IgD-negative memory B cell (primary cell): Measurements from ENCODE around the gene WDFY1. TPM values are rescaled to one million over a fixed set of nuclear protein-coding genes. Genes with fewer than 3 reads are reported as not detected.

Experiments used
- H3K27ac Mint-ChIP-seq, 3 donors: one replicate each; pipeline ENCODE4 v1.8.0; 2020 to 2022; ENCODE audit warnings: mild to moderate bottlenecking in 3 of 3, mixed read lengths in 3 of 3, moderate library complexity in 1 of 3
- H3K27me3 Mint-ChIP-seq: one replicate; pipeline ENCODE4 v1.8.0; 2021; ENCODE audit warnings: mixed read lengths
- H3K36me3 Mint-ChIP-seq: one replicate; pipeline ENCODE4 v1.8.0; 2020; ENCODE audit warnings: mild to moderate bottlenecking, mixed read lengths
- H3K4me1 Mint-ChIP-seq, 3 donors: one replicate each; pipeline ENCODE4 v1.8.0; 2020 to 2022; ENCODE audit warnings: mixed read lengths in 3 of 3, mild to moderate bottlenecking in 1 of 3
- H3K4me3 Mint-ChIP-seq, 4 donors: one replicate each; pipeline ENCODE4 v1.8.0; 2020 to 2022; ENCODE audit warnings: mild to moderate bottlenecking in 4 of 4, mixed read lengths in 4 of 4, moderate library complexity in 3 of 4
- H3K9me3 Mint-ChIP-seq, 3 donors: one replicate each; pipeline ENCODE4 v1.8.0; 2020 to 2021; ENCODE audit warnings: mixed read lengths in 3 of 3, mild to moderate bottlenecking in 1 of 3
- polyA plus RNA-seq: library from polyadenylated mRNA; unstranded; fragments of 300-500 nt; fragmentation: Illumina TruSeq; gene quantifications from one replicate; pipeline ENCODE4 v1.2.3, GENCODE V29; 2021

The WDFY1 gene
- polyA plus RNA-seq, 1 donor from 2014 or later, result 36.1 TPM

DNA sequence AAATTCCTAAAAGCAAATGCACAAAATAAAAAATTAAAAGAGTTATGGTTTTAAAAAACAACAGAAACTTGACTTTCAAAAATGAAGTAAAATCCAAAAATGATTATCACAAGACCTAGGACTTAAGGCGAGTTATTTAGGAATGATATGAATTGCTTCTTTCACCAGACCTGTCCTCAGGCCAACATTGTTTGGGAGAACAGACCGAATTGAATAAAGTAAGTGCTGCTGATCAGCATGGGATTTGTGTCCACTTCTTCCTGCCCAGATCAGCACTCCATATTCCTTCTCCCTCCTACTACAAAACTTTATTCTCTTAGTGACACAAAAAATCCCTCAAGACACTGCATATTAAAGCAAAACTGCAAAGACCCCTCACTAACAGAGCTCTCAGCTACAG is 39.1 kb downstream of the WDFY1 start:
- H3K9me3 Mint-ChIP-seq, result no peaks in the 10 kb centered on the region
- H3K36me3 Mint-ChIP-seq, result peaks cover under 1% of the 10 kb centered on the region
- H3K27me3 Mint-ChIP-seq, result no peaks in the 10 kb centered on the region
- H3K27ac Mint-ChIP-seq, result no peak overlapping the region
- no peak overlapping the region for H3K4me3 Mint-ChIP-seq
- H3K4me1 Mint-ChIP-seq, result peaks cover 15 to 19% (median 15%) of the 10 kb centered on the region in 3 donors

DNA sequence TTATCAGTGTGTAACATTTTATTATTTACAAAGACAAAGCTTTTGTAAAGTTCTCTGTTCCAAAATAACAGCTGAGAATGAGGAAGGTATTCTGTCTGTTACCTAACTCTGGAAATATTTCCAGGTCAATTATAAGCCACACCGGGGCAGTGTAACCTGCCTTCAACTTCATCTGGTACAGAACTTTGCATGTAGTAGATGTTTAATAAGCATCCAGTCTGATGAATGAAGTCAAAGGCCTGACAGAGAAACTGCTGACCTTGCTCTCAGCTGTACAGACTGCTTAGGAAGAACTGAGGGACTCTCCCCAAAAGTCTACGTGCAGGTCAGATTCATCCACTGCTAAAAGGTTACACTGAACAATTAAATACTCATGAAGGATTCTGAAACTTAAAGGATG is 43.3 kb downstream of the WDFY1 start:
- Mint-ChIP-seq H3K36me3 (no peaks in the 10 kb centered on the region), H3K27me3 (no peaks in the 10 kb centered on the region), H3K4me3 (no peak overlapping the region), H3K4me1 (peaks cover 17 to 22% (median 21%) of the 10 kb centered on the region in 3 donors), H3K27ac (no peak overlapping the region), H3K9me3 (peaks cover 0 to 4% (median 0%) of the 10 kb centered on the region in 3 donors)

DNA sequence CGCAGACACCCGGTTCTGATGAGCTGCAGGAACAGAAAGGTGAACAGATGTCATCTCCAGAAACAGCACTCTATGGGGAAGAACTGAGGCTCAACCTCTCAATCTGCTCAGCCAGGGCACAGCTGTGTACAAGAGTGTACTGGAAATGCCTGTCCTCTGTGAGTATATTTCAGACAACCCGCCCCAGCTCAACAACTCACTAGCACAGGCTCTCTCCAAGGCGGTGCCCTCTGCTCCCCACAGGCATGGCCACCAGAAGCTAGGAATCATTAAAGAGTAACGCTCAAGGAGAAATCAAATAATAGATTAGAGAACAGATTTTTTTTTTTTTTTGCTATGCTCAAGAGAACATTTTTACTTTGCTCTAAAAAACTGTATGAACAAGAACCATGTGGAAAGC is 43.8 kb downstream of the WDFY1 start:
- H3K4me1 Mint-ChIP-seq, result peaks cover 22 to 26% (median 26%) of the 10 kb centered on the region in 3 donors
- H3K9me3 Mint-ChIP-seq, result peaks cover 0 to 4% (median 0%) of the 10 kb centered on the region in 3 donors
- H3K27me3 Mint-ChIP-seq, result no peaks in the 10 kb centered on the region
- peak overlapping the region in 1 of 3 donors; percentile 60 for H3K27ac Mint-ChIP-seq
- no peaks in the 10 kb centered on the region for H3K36me3 Mint-ChIP-seq
- no peak overlapping the region for H3K4me3 Mint-ChIP-seq

DNA sequence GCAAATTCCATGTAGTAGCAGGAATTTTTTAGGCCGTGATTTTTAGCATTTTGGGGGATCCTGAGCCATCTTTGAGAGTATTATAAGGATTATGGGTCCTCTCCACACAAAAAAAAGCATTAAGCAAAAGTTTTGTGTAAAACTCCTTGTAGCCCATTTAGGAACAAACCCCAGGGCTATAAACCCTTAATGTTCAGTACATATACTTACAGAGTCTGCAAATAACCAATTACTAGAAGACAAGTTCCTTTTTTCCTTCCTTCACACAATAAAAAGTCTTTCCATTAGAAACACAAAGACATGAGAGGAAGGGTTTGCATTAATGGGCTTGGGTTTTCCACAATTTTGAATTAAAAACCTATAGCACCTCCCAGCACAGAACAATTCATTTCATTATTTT is 44.6 kb downstream of the WDFY1 start:
- Mint-ChIP-seq H3K36me3 (no peaks in the 10 kb centered on the region), H3K4me1 (peaks cover 28 to 32% (median 31%) of the 10 kb centered on the region in 3 donors), H3K27me3 (no peaks in the 10 kb centered on the region), H3K27ac (peak overlapping the region in 1 of 3 donors; percentile 57), H3K9me3 (peaks cover 0 to 4% (median 0%) of the 10 kb centered on the region in 3 donors), H3K4me3 (no peak overlapping the region)

DNA sequence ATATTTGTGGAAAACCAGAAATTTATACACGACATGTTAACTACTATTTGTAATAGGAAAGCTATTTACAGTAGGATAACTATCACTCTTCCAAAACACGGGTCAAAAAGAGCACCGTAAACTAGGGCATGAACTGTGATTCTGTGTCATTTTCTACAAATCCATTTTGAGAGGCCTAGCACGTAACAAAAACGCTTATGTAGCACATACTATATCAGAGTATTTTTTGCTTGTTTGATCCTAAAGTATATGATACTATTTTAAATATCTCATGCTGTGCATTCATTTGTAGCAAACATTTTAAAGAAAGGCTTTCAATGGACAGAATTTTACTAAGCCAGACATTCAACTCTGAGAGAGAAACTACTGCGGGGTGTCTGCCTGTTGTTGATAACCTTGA is 45.1 kb downstream of the WDFY1 start:
- Mint-ChIP-seq H3K9me3 (peaks cover 0 to 4% (median 0%) of the 10 kb centered on the region in 3 donors), H3K27me3 (no peaks in the 10 kb centered on the region), H3K27ac (peak overlapping the region in 1 of 3 donors; percentile 57), H3K36me3 (no peaks in the 10 kb centered on the region), H3K4me1 (peaks cover 33 to 37% (median 36%) of the 10 kb centered on the region in 3 donors), H3K4me3 (no peak overlapping the region)

DNA sequence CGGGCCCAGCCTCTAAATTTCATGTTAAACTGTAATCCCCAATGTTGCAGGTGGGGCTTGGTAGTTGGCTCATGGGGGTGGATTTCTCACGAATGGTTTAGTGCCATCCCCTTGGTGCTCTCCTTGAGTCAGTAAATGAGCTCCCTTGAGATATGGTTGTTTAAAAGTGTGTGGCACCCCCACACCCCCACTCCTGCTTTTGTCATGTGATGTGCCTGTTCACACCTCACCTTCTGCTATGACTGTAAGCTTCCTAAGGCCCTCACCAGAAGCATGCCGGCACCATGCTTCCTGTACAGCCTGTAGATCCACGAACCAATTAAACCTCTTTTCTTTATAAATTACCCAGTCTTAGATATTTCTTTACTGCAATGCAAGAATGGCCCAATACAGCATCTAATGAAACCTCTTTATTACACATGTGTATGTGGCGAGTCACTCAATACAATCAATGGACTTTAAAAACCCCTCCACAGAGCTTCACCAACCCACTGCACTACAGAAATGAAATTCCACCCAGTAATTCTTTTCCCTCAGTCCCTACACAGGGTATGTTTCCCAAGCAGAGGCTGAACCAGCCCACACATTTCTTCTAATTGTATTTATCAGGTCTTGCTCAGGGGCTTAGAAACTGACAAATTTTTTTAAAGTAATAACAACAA is 47.3 kb downstream of the WDFY1 start:
- Mint-ChIP-seq H3K36me3 (peaks cover under 1% of the 10 kb centered on the region), H3K27ac (peak overlapping the region; percentile 89 to 99 (median 96)), H3K9me3 (peaks cover 0 to 4% (median 0%) of the 10 kb centered on the region in 3 donors), H3K4me3 (peak overlapping the region in 3 of 4 donors; percentile 61 to 82 (median 74)), H3K4me1 (peaks cover 43 to 55% (median 53%) of the 10 kb centered on the region in 3 donors), H3K27me3 (no peaks in the 10 kb centered on the region)

DNA sequence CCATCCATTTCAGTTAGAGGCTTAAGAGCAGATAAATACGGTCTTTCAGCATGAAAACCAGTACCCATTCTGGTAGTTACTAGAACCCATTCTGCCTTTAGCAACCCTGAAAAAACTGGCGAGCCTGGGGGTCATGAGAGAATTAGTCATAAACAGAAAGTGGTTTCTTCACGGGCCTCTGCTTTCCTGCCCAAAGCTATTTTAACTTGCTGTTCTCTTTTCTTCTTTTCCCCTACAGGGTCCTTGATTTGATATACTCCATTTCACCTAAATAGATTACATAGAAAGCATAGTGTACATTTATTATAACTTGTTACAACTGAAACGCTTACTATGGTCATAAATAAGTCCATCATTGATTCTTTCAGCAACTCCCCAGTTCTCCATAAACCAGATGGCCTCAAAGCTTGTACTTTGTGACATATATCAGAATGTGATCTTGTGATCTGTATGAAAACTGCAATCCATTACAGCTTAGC is 48.3 kb downstream of the WDFY1 start:
- peaks cover 0 to 4% (median 0%) of the 10 kb centered on the region in 3 donors for H3K9me3 Mint-ChIP-seq
- H3K27me3 Mint-ChIP-seq, result no peaks in the 10 kb centered on the region
- peak overlapping the region; percentile 64 to 82 (median 77) for H3K4me3 Mint-ChIP-seq
- H3K27ac Mint-ChIP-seq, result peak overlapping the region; percentile 96 to 99 (median 98)
- H3K36me3 Mint-ChIP-seq, result peaks cover 5% of the 10 kb centered on the region
- H3K4me1 Mint-ChIP-seq, result peaks cover 49 to 59% (median 54%) of the 10 kb centered on the region in 3 donors

DNA sequence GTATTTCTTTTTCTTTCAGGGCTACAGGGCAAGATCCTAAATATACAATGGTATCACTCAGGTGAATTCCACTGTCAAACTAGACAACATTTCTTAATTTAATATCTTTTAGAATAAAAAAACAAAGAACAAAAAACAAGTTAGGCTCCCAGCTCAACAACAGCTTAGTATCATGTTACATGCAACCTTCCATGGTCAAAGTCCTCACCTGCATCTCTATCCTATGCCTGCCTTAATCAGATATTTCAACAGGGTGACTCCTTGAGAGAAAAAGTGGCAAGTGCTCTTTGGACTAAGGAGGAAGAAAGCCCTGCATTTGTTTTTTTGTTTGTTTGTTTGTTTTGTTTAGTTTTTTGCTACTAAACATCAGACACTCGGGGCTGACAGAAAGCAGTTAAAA is 50.2 kb downstream of the WDFY1 start:
- Mint-ChIP-seq H3K27me3 (no peaks in the 10 kb centered on the region), H3K36me3 (peaks cover 8% of the 10 kb centered on the region), H3K27ac (peak overlapping the region; percentile 96 to 99 (median 98)), H3K4me3 (peak overlapping the region; percentile 58 to 91 (median 86)), H3K9me3 (peaks cover 0 to 4% (median 0%) of the 10 kb centered on the region in 3 donors), H3K4me1 (peaks cover 55 to 68% (median 66%) of the 10 kb centered on the region in 3 donors)

DNA sequence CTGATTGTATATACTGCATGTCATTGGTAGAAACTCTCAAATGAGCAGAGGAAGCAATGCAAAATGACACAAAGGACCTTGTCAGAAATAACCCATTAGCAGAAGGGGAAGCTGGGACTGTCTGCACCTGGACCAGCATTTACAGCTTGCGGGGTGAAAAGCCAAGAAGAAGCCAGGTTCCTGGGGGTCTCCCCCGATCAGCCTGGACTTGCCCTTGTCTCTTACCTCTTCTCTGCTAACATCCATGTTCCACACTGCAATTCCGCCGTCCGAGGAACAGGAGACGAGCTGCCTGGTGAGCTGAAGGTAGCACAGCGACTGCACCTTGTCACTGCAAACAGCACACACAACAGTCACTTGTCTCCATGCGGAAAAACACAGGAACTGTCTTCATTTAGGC is 51.1 kb downstream of the WDFY1 start:
- H3K4me1 Mint-ChIP-seq, result peaks cover 55 to 66% (median 63%) of the 10 kb centered on the region in 3 donors
- peak overlapping the region; percentile 92 to 99 (median 96) for H3K27ac Mint-ChIP-seq
- H3K27me3 Mint-ChIP-seq, result no peaks in the 10 kb centered on the region
- peaks cover 0 to 4% (median 2%) of the 10 kb centered on the region in 3 donors for H3K9me3 Mint-ChIP-seq
- peaks cover 16% of the 10 kb centered on the region for H3K36me3 Mint-ChIP-seq
- peak overlapping the region; percentile 12 to 85 (median 73) for H3K4me3 Mint-ChIP-seq

DNA sequence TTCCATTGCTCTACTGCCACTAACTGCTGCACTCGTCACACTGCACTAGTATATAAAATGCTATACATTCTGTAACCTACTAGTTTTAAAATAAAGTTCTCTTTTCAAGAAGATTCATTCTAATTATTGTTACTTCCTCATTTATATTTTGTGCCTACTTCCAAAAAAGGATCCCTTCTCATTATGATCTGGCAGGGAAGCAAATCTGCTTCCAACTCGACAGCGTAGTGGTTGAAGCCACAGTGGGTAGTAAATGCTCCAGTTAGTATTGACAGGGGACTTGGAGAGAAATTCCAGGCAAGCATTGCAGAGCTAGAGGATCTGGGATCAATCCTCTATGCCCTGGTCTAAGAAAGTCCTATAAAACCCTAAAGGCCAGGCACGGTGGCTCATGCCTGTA is 54.4 kb downstream of the WDFY1 start:
- Mint-ChIP-seq H3K4me3 (peak overlapping the region in 3 of 4 donors; percentile 16 to 83 (median 20)), H3K27me3 (no peaks in the 10 kb centered on the region), H3K36me3 (peaks cover 16% of the 10 kb centered on the region), H3K9me3 (peaks cover 0 to 2% (median 0%) of the 10 kb centered on the region in 3 donors), H3K27ac (peak overlapping the region in 1 of 3 donors; percentile 8), H3K4me1 (peaks cover 40 to 46% (median 45%) of the 10 kb centered on the region in 3 donors)

DNA sequence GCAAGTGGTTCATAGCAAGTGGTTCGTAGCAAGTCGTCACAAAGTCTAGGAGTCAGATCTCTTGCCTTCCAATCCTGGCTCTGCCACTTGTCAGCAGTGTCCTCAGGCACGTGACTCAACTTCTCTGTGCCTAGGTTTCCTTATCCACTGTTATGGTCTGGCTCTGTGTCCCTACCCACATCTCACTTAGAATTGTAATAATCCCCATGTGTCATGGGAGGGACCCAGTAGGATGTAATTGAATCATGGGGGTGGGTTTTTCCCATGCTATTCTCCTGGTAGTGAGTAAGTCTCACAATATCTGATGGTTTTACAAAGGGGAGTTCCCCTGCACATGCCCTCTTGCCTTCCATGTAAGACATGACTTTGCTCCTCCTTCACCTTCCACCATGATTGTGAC is 55.9 kb downstream of the WDFY1 start:
- Mint-ChIP-seq H3K27ac (peak overlapping the region in 2 of 3 donors; percentile 23 to 30), H3K4me1 (peaks cover 31 to 41% (median 38%) of the 10 kb centered on the region in 3 donors), H3K27me3 (no peaks in the 10 kb centered on the region), H3K36me3 (peaks cover 16% of the 10 kb centered on the region), H3K9me3 (peaks cover 0 to 2% (median 0%) of the 10 kb centered on the region in 3 donors), H3K4me3 (peak overlapping the region in 1 of 4 donors; percentile 45)

DNA sequence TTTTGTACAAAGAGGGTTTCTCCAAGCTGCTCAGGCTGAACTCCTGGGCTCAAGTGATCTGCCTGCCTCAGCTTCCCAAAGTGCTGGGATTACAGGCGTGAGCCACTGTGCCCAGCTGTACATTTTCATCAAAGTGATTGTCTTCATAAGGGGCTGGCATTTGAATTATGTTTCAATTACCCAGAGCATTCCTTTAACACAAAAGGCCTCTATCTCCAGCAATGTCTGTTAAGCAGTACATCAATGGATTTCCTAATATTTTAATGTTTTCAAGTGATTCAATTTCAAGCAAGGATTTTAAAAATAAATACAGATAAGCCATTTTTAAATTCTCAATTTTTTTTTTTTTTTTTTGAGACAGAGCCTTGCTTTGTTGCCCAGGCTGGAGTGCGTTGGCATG is 56.9 kb downstream of the WDFY1 start:
- peaks cover 0 to 2% (median 0%) of the 10 kb centered on the region in 3 donors for H3K9me3 Mint-ChIP-seq
- H3K27me3 Mint-ChIP-seq, result no peaks in the 10 kb centered on the region
- H3K27ac Mint-ChIP-seq, result no peak overlapping the region
- H3K36me3 Mint-ChIP-seq, result peaks cover 16% of the 10 kb centered on the region
- H3K4me1 Mint-ChIP-seq, result peaks cover 21 to 35% (median 31%) of the 10 kb centered on the region in 3 donors
- H3K4me3 Mint-ChIP-seq, result no peak overlapping the region

DNA sequence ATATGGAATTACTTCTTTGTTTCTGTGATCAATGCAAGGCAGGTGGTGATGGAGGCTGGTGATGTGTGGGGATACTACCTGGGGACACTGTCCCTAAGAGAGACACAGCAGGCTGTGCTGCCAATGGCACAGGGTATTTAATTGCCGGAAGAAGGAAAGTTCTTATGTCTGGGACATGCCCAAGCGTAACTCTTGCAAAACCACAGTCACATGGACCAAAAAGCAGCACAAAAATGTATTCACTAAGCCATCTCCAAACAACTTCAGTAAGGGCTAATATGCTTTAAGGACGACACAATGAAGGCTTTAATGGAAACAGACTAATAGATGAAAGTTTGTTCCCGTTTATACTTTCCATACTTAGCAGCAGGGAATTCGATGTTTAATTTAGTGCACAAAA is 58.0 kb downstream of the WDFY1 start:
- no peak overlapping the region for H3K27ac Mint-ChIP-seq
- peaks cover 11% of the 10 kb centered on the region for H3K36me3 Mint-ChIP-seq

DNA sequence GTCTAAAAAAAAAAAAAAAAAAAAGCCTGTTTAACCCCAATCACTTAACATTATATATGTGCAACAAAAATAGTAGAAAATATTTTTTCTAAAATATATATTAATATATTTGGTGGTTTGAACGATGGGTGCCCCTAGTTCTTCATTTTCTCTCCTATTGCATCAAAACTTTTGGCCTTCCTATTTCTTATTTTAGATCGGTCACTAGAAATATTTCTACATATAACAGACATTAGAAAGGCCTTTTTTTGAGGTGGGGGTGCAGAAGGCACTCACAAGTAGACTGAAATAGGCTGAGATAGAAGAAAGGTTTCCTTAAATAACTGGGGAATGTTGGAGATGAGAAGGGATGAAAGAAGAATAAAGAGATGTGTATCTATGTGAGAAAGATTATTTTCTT is 58.4 kb downstream of the WDFY1 start:
- Mint-ChIP-seq H3K27me3 (no peaks in the 10 kb centered on the region), H3K4me1 (peaks cover 17 to 40% (median 27%) of the 10 kb centered on the region in 3 donors)

More for the DNA sequence above, 58.0 kb downstream of the WDFY1 start:
- H3K4me3 Mint-ChIP-seq, result no peak overlapping the region
- no peaks in the 10 kb centered on the region for H3K27me3 Mint-ChIP-seq
- H3K4me1 Mint-ChIP-seq, result peaks cover 15 to 36% (median 24%) of the 10 kb centered on the region in 3 donors
- H3K9me3 Mint-ChIP-seq, result peaks cover 0 to 2% (median 0%) of the 10 kb centered on the region in 3 donors

DNA sequence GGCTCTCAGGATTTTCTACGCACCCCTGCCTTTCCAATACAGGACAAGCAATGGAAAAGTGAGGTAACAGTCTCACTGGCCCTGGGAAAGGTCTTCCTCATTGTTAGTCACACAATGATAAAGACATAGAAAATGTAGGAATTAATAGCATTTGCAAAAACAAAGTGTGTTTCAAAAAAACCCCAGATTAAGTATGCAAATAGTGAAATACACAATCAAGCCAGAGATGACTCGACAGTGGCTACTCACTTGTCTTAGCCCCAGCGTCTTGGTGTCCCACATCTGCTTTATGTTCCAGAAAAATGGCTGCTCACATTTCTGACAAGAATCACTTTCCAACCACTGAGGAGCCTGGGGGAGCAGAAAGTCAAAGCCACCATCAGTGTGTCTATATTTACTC is 60.7 kb downstream of the WDFY1 start:
- H3K36me3 Mint-ChIP-seq, result peaks cover 6% of the 10 kb centered on the region
- no peaks in the 10 kb centered on the region for H3K27me3 Mint-ChIP-seq
- peak overlapping the region in 2 of 3 donors; percentile 16 to 67 for H3K27ac Mint-ChIP-seq
- H3K4me1 Mint-ChIP-seq, result peaks cover 15 to 29% (median 23%) of the 10 kb centered on the region in 3 donors
- peaks cover 0 to 2% (median 0%) of the 10 kb centered on the region in 3 donors for H3K9me3 Mint-ChIP-seq
- H3K4me3 Mint-ChIP-seq, result no peak overlapping the region

More for the DNA sequence above, 58.4 kb downstream of the WDFY1 start:
- Mint-ChIP-seq H3K4me3 (no peak overlapping the region), H3K27ac (no peak overlapping the region), H3K36me3 (peaks cover 13% of the 10 kb centered on the region), H3K9me3 (peaks cover 0 to 2% (median 0%) of the 10 kb centered on the region in 3 donors)
